ENCODE results near the gene ATN1. TPM values are rescaled to one million over a fixed set of nuclear protein-coding genes. Genes with fewer than 3 reads are reported as not detected.
A peak's percentile ranks its signal among the peaks of the same experiment; 100 is the strongest.

The ATN1 gene
- total RNA-seq, 1 experiment from 2014 or later, result 82.3 TPM

DNA sequence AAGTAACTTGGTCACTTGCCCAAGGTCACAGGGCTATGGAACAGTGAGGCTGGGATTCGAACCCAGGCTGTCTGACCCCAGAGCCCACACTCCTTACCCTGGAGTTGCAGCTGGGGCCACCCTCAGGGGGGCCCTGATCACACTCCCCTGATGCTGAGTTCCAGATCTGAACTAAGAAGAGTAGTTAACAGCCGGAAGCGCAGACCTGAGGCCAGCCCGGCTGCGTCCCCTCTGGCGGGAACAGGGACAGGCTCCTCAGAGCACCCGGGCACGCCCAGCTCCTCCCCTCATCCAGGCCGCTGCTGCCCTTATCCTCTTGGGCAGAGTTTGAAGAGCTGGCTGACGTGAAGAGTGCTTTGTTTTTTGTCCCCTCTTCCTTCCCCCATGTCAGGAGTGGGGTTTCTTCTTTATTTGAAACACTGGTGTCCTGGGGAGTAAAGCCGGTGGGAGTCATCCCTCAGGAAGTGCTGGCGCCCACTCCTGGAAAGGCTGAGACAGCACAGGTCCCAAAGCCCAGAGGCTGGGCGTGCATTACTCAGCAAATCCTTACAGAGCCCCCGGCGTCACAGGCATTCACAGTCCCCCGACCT is 34.0 kb downstream of the ATN1 start:
- intact Hi-C loops (cut with micrococcal nuclease; ENCODE audit: unreplicated experiment) (no loop called here), in situ Hi-C loops (cut with HindIII; ENCODE audit: low pct_unique_long_range_greater_than_20kb, low sequenced_read_pairs) (no loop called here)
- H3K4me3 ChIP-seq (ENCODE audit: low read depth in 2 of 2, low read length in 2 of 2), result no peak overlapping the region
- CTCF ChIA-PET, result interaction anchor here (1.0 kb wide), 1 partner anchor 15 kb away, joined by 3 read pairs; no protein-coding TSS in a partner anchor
- H3K27me3 ChIP-seq (ENCODE audit: control insufficient read depth, insufficient read depth, low read length), result no peaks in the 10 kb centered on the region
- no TSS peak for BruUV-seq (replicated peaks)
- POLR2A ChIA-PET, result no interaction called here
- peaks cover 11% of the 10 kb centered on the region for H3K36me3 ChIP-seq (ENCODE audit: control insufficient read depth, insufficient read depth, low read length)
- no peaks in the 10 kb centered on the region for H3K9me3 ChIP-seq (ENCODE audit: control insufficient read depth, insufficient read depth, low read depth, low read length)
- peak overlapping the region; percentile 57 for H3K27ac ChIP-seq (ENCODE audit: low read length)
- H3K4me1 ChIP-seq (ENCODE audit: control insufficient read depth, insufficient read depth, low read length), result peaks cover 17% of the 10 kb centered on the region
- TF ChIP-seq, protein P1, sequence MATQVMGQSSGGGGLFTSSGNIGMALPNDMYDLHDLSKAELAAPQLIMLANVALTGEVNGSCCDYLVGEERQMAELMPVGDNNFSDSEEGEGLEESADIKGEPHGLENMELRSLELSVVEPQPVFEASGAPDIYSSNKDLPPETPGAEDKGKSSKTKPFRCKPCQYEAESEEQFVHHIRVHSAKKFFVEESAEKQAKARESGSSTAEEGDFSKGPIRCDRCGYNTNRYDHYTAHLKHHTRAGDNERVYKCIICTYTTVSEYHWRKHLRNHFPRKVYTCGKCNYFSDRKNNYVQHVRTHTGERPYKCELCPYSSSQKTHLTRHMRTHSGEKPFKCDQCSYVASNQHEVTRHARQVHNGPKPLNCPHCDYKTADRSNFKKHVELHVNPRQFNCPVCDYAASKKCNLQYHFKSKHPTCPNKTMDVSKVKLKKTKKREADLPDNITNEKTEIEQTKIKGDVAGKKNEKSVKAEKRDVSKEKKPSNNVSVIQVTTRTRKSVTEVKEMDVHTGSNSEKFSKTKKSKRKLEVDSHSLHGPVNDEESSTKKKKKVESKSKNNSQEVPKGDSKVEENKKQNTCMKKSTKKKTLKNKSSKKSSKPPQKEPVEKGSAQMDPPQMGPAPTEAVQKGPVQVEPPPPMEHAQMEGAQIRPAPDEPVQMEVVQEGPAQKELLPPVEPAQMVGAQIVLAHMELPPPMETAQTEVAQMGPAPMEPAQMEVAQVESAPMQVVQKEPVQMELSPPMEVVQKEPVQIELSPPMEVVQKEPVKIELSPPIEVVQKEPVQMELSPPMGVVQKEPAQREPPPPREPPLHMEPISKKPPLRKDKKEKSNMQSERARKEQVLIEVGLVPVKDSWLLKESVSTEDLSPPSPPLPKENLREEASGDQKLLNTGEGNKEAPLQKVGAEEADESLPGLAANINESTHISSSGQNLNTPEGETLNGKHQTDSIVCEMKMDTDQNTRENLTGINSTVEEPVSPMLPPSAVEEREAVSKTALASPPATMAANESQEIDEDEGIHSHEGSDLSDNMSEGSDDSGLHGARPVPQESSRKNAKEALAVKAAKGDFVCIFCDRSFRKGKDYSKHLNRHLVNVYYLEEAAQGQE (IDR thresholded peaks at IDR 0.05; ENCODE audit: insufficient read depth in 1 of 2, low read depth in 2 of 2, low read length in 1 of 2), result no peak
- TF ChIP-seq CTCF (IDR thresholded peaks at IDR 0.05), result peak; percentile 74
- ATAC-seq (peak; percentile 67; the same call in 1 of the 2 replicates), DNase-seq (ENCODE audit: low read depth, low spot score) (no peak)

DNA sequence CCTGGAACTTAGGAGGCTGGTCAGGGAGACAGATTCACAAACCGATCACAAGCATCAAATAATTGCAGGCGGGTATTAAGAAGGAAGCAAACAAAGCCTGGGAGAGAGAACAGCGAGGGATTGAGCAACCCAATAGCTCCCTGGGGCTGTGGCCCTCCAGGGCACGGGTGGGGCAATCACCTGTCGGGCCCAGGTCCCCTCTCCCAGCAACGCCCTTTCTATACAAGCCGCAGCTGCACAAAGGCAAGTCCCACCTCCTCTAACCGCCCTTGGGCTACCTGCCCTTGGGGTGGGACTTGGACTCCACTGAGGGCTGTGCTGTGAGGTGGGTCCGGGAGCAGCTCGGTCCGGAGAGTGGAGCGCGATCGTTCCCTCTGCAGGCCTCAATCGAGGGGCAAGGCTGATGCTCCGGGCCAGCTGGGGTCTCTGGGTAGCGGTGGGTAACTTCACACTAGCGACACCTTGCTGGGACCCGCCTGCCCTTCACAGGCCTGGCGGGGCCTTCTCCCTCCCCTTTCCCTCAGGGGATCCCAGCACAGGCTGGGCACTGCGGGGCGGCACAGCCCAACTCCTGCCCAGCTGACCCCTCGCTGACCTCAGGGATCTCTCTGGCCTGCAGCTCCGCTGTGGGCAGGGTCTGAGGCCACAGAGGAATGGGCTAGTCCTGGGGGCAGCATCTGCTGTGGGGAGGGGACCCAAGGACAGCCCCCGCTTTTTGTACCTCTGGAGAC is 34.7 kb downstream of the ATN1 start:
- Histone ChIP-seq H3K4me3 (ENCODE audit: low read depth in 2 of 2, low read length in 2 of 2) (no peak overlapping the region), H3K9me3 (ENCODE audit: control insufficient read depth, insufficient read depth, low read depth, low read length) (no peaks in the 10 kb centered on the region), H3K4me1 (ENCODE audit: control insufficient read depth, insufficient read depth, low read length) (peaks cover 17% of the 10 kb centered on the region), H3K27me3 (ENCODE audit: control insufficient read depth, insufficient read depth, low read length) (no peaks in the 10 kb centered on the region), H3K27ac (ENCODE audit: low read length) (peak overlapping the region; percentile 57), H3K36me3 (ENCODE audit: control insufficient read depth, insufficient read depth, low read length) (peaks cover 11% of the 10 kb centered on the region)
- intact Hi-C loops (cut with micrococcal nuclease; ENCODE audit: unreplicated experiment) (no loop called here), in situ Hi-C loops (cut with HindIII; ENCODE audit: low pct_unique_long_range_greater_than_20kb, low sequenced_read_pairs) (no loop called here)
- TF ChIP-seq CTCF (IDR thresholded peaks at IDR 0.05) (peak; percentile 41), TCF7L2 (IDR thresholded peaks at IDR 0.05; ENCODE audit: low read depth, low read length) (no peak), SIN3A (IDR thresholded peaks at IDR 0.05; ENCODE audit: borderline replicate concordance, insufficient read depth, low read depth, low read length) (no peak)
- ChIA-PET POLR2A (no interaction called here), CTCF (interaction anchor here (1.0 kb wide), 1 partner anchor 16 kb away, joined by 3 read pairs; no protein-coding TSS in a partner anchor)
- no peak for ATAC-seq
- no peak for DNase-seq (ENCODE audit: low read depth, low spot score)
- BruUV-seq (replicated peaks), result no TSS peak

Measured in Panc1 (cell line).